HG02852 (cell line): ENCODE measurements around the gene IPCEF1.

Experiments used
- ATAC-seq: cut with Tn5 transposase; IDR thresholded peaks from one replicate; pipeline ENCODE4 v1.9.1; 2021; ENCODE audit warnings: mild to moderate bottlenecking, moderate library complexity; ENCODE audit not compliant: unreplicated experiment

IPCEF1 gene

GRCh38 chr6:154298297-154298696 lies 58.3 kb downstream of the IPCEF1 start:
- ATAC-seq, result peak; percentile 32

- ATAC-seq, result no peak
These were observed 58.9 kb downstream of the IPCEF1 start for GRCh38 chr6:154297721-154298120.

GRCh38 chr6:154297210-154297609 lies 59.4 kb downstream of the IPCEF1 start:
- no peak for ATAC-seq

GRCh38 chr6:154295733-154296132 lies 60.9 kb downstream of the IPCEF1 start:
- no peak for ATAC-seq

GRCh38 chr6:154292855-154293519 lies 63.6 kb downstream of the IPCEF1 start:
- ATAC-seq, result no peak

GRCh38 chr6:154292066-154292465 lies 64.5 kb downstream of the IPCEF1 start:
- ATAC-seq, result no peak

GRCh38 chr6:154289818-154290508 lies 66.6 kb downstream of the IPCEF1 start:
- no peak for ATAC-seq

- ATAC-seq, result no peak
These were observed 70.8 kb downstream of the IPCEF1 start for GRCh38 chr6:154285826-154286225.

GRCh38 chr6:154284313-154284853 lies 72.2 kb downstream of the IPCEF1 start:
- ATAC-seq, result no peak

- ATAC-seq, result no peak
These were observed 76.1 kb downstream of the IPCEF1 start for GRCh38 chr6:154280521-154280920.

- ATAC-seq, result no peak
These were observed 79.0 kb downstream of the IPCEF1 start for GRCh38 chr6:154277629-154278017.

- ATAC-seq, result peak; percentile 54
These were observed 79.6 kb downstream of the IPCEF1 start for GRCh38 chr6:154276810-154277628.

- no peak for ATAC-seq
These were observed 82.4 kb downstream of the IPCEF1 start for GRCh38 chr6:154274168-154274567.

- ATAC-seq, result no peak
These were observed 88.1 kb downstream of the IPCEF1 start for GRCh38 chr6:154268486-154268885.

- no peak for ATAC-seq
These were observed 89.0 kb downstream of the IPCEF1 start for GRCh38 chr6:154267508-154268106.

- ATAC-seq, result no peak
These were observed 90.0 kb downstream of the IPCEF1 start for GRCh38 chr6:154266560-154267099.

- no peak for ATAC-seq
These were observed 94.8 kb downstream of the IPCEF1 start for GRCh38 chr6:154261688-154262397.

- peak; percentile 85 for ATAC-seq
These were observed 98.4 kb downstream of the IPCEF1 start for GRCh38 chr6:154258064-154258757.

- ATAC-seq, result no peak
These were observed 99.5 kb downstream of the IPCEF1 start for GRCh38 chr6:154257067-154257466.

- ATAC-seq, result no peak
These were observed 103.9 kb downstream of the IPCEF1 start for GRCh38 chr6:154252678-154253077.
